Uterus (tissue), 4 donors: ENCODE results near the gene MYOM3. TPM values are rescaled to one million over a fixed set of nuclear protein-coding genes. Genes with fewer than 3 reads are reported as not detected.

Experiments used
- DNase-seq, 2 donors: peaks; one replicate each; pipeline ENCODE4 v3.0.0-alpha.2; 2019 to 2020
- H3K27ac ChIP-seq, 2 donors: fragments of 200-600 bp; sonication (generic); 1 replicate in 1 of 2; 2 replicates in 1 of 2; pipeline ENCODE4 v1.5.1; 2016 to 2018
- H3K27me3 ChIP-seq, 2 donors: fragments of 200-600 bp; sonication (generic); one replicate each; pipeline ENCODE4 v1.5.1; 2018 to 2019; ENCODE audit warnings: control low read depth in 1 of 2
- H3K36me3 ChIP-seq, 2 donors: fragments of 200-600 bp; sonication (generic); one replicate each; pipeline ENCODE4 v1.5.1; 2019; ENCODE audit warnings: control low read depth in 1 of 2
- H3K4me1 ChIP-seq, 2 donors: fragments of 200-600 bp; sonication (generic); one replicate each; pipeline ENCODE4 v1.5.1; 2018 to 2019; ENCODE audit warnings: control low read depth in 1 of 2
- H3K4me3 ChIP-seq, 2 donors: fragments of 200-600 bp; sonication (generic); 1 replicate in 1 of 2; 2 replicates in 1 of 2; pipeline ENCODE4 v1.5.1; 2018 to 2019; ENCODE audit warnings: mild to moderate bottlenecking in 1 of 2
- H3K9me3 ChIP-seq, 2 donors: fragments of 200-600 bp; sonication (generic); one replicate each; pipeline ENCODE4 v1.5.1; 2019; ENCODE audit warnings: control low read depth in 1 of 2
- CTCF ChIP-seq, 4 experiments: fragments of 200-600 bp in 2 of 4; fragments of 450-650 bp in 2 of 4; sonication (generic) in 2 of 4; IDR thresholded peaks; one replicate each; pipeline ENCODE4 v1.5.1; 2016 to 2019; ENCODE audit warnings: antibody characterized with exemption in 4 of 4, mild to moderate bottlenecking in 2 of 4, moderate library complexity in 1 of 4
- POLR2A ChIP-seq, 2 donors: fragments of 450-650 bp; IDR thresholded peaks; one replicate each; pipeline ENCODE4 v1.6.1; 2016; ENCODE audit warnings: antibody characterized with exemption in 2 of 2, mild to moderate bottlenecking in 1 of 2, moderate library complexity in 1 of 2
- intact Hi-C: fragments of 100-400 bp; cut with DNase I; formaldehyde crosslinking; loops from one replicate; pipeline ENCODE4 v1.15.1; 2023; ENCODE audit warnings: low total_unique reads
- total RNA-seq, 4 donors: library from RNA; depleted of rRNA in 3 of 4; stranded (reverse); fragments of >200 nt in 3 of 4; gene quantifications; one replicate each; pipeline versions ENCODE4 v1.1.0 to v1.2.4, GENCODE V29; 2014 to 2023
- donor health status: DM: yes; HTN: yes; CAD: no.

MYOM3 gene
- total RNA-seq, 4 donors from 2014 or later: under 0.01 to 0.90 (median 0.79) TPM; not detected in 1

- intact Hi-C loops: no loop called here
- H3K4me3 ChIP-seq: no peak overlapping the region
- H3K27ac ChIP-seq: no peak overlapping the region
- H3K9me3 ChIP-seq: no peaks in the 10 kb centered on the region
- TF ChIP-seq POLR2A (IDR thresholded peaks at IDR 0.05) (no peak), CTCF (IDR thresholded peaks at IDR 0.05) (no peak)
- DNase-seq: no peak
- H3K27me3 ChIP-seq: no peaks in the 10 kb centered on the region
- H3K4me1 ChIP-seq: no peaks in the 10 kb centered on the region
- H3K36me3 ChIP-seq: no peaks in the 10 kb centered on the region
These were observed 22.8 kb downstream of the MYOM3 start for GRCh38 chr1:24089027-24089742.

- Histone ChIP-seq H3K27me3 (no peaks in the 10 kb centered on the region), H3K4me1 (no peaks in the 10 kb centered on the region), H3K27ac (no peak overlapping the region), H3K9me3 (no peaks in the 10 kb centered on the region), H3K4me3 (no peak overlapping the region), H3K36me3 (no peaks in the 10 kb centered on the region)
- no peak for TF ChIP-seq CTCF (IDR thresholded peaks at IDR 0.05)
- TF ChIP-seq POLR2A (IDR thresholded peaks at IDR 0.05): no peak
- intact Hi-C loops: no loop called here
- no peak for DNase-seq
These were observed 25.5 kb downstream of the MYOM3 start for GRCh38 chr1:24086466-24086865.

GRCh38 chr1:24085546-24085945, 26.4 kb downstream of the MYOM3 start:
- TF ChIP-seq CTCF (IDR thresholded peaks at IDR 0.05) (no peak), POLR2A (IDR thresholded peaks at IDR 0.05) (no peak)
- H3K4me1 ChIP-seq: no peaks in the 10 kb centered on the region
- H3K27me3 ChIP-seq: no peaks in the 10 kb centered on the region
- no peak overlapping the region for H3K27ac ChIP-seq
- DNase-seq: no peak
- intact Hi-C loops: no loop called here
- H3K4me3 ChIP-seq: no peak overlapping the region
- no peaks in the 10 kb centered on the region for H3K36me3 ChIP-seq
- H3K9me3 ChIP-seq: no peaks in the 10 kb centered on the region

GRCh38 chr1:24085007-24085406, 26.9 kb downstream of the MYOM3 start:
- H3K4me1 ChIP-seq: no peaks in the 10 kb centered on the region
- intact Hi-C loops: no loop called here
- no peaks in the 10 kb centered on the region for H3K9me3 ChIP-seq
- no peak overlapping the region for H3K4me3 ChIP-seq
- no peak for DNase-seq
- H3K27ac ChIP-seq: no peak overlapping the region
- H3K36me3 ChIP-seq: no peaks in the 10 kb centered on the region
- no peak for TF ChIP-seq POLR2A (IDR thresholded peaks at IDR 0.05)
- no peak for TF ChIP-seq CTCF (IDR thresholded peaks at IDR 0.05)
- H3K27me3 ChIP-seq: no peaks in the 10 kb centered on the region

- Histone ChIP-seq H3K4me3 (no peak overlapping the region), H3K36me3 (no peaks in the 10 kb centered on the region), H3K4me1 (no peaks in the 10 kb centered on the region), H3K27me3 (no peaks in the 10 kb centered on the region), H3K9me3 (no peaks in the 10 kb centered on the region), H3K27ac (no peak overlapping the region)
- no peak for DNase-seq
- no peak for TF ChIP-seq CTCF (IDR thresholded peaks at IDR 0.05)
- TF ChIP-seq POLR2A (IDR thresholded peaks at IDR 0.05): no peak
- intact Hi-C loops: no loop called here
These were observed 27.9 kb downstream of the MYOM3 start for GRCh38 chr1:24084050-24084449.
